DOHH2 (cell line): ENCODE results near the gene PEX14.

Source experiments
- H3F3A ChIP-seq: fragments of 200-600 bp; sonication (generic), shearing (Covaris generic); 2 replicates; pipeline ENCODE4 v1.6.0; 2016; ENCODE audit warnings: antibody characterized with exemption, mild to moderate bottlenecking; ENCODE audit not compliant: control insufficient read depth, insufficient read depth
- H3K27ac ChIP-seq: fragments of 200-600 bp; sonication (generic); 2 replicates; pipeline ENCODE4 v1.5.1; 2014; ENCODE audit warnings: low read depth, mild to moderate bottlenecking, low read length, moderate library complexity
- H3K27me3 ChIP-seq: fragments of 200-600 bp; sonication (generic); 2 replicates; pipeline ENCODE4 v1.6.1; 2014; ENCODE audit warnings: mild to moderate bottlenecking, low read length, mixed read lengths; ENCODE audit not compliant: control insufficient read depth
- H3K36me3 ChIP-seq: fragments of 200-600 bp; sonication (generic); 2 replicates; pipeline ENCODE4 v1.6.1; 2014; ENCODE audit warnings: mild to moderate bottlenecking, low read length, moderate library complexity, mixed read lengths; ENCODE audit not compliant: control insufficient read depth
- H3K4me1 ChIP-seq: fragments of 200-600 bp; sonication (generic); 2 replicates; pipeline ENCODE4 v1.6.1; 2014; ENCODE audit warnings: mild to moderate bottlenecking, low read length, mixed read lengths; ENCODE audit not compliant: control insufficient read depth
- H3K4me2 ChIP-seq: fragments of 200-600 bp; sonication (generic); 2 replicates; pipeline ENCODE4 v1.6.0; 2014; ENCODE audit warnings: mild to moderate bottlenecking, low read length, moderate library complexity
- H3K4me3 ChIP-seq: fragments of 200-600 bp; sonication (generic); 2 replicates; pipeline ENCODE4 v1.5.1; 2014; ENCODE audit warnings: mild to moderate bottlenecking, low read length, mixed read lengths
- H3K79me2 ChIP-seq: fragments of 200-600 bp; sonication (generic); 2 replicates; pipeline ENCODE4 v1.6.1; 2014; ENCODE audit warnings: mild to moderate bottlenecking, low read length, mixed read lengths; ENCODE audit not compliant: control insufficient read depth
- H3K9me2 ChIP-seq: fragments of 200-600 bp; sonication (generic); replicated peaks from 2 replicates; pipeline ENCODE4 v1.6.1; 2014; ENCODE audit warnings: mild to moderate bottlenecking, low read length, mixed read lengths; ENCODE audit not compliant: control insufficient read depth
- H3K9me3 ChIP-seq: fragments of 200-600 bp; sonication (generic); 2 replicates; pipeline ENCODE4 v1.6.1; 2014; ENCODE audit warnings: antibody characterized with exemption, low read length, mixed read lengths; ENCODE audit not compliant: control insufficient read depth, insufficient read depth
- H4K20me1 ChIP-seq: fragments of 200-600 bp; sonication (generic); 2 replicates; pipeline ENCODE4 v1.6.0; 2014; ENCODE audit warnings: low read depth, mild to moderate bottlenecking, antibody characterized with exemption, low read length, moderate library complexity; ENCODE audit not compliant: control insufficient read depth, insufficient read depth
- EZH2phosphoT487 ChIP-seq: fragments of 200-600 bp; sonication (generic); IDR thresholded peaks from 2 replicates; pipeline ENCODE4 v1.6.1; 2017; ENCODE audit warnings: borderline replicate concordance, mild to moderate bottlenecking, antibody characterized with exemption, low read length, moderate library complexity, mixed read lengths
- TF ChIP-seq, protein P1 (sequence below): fragments of 200-600 bp; sonication (generic); IDR thresholded peaks from one replicate; pipeline ENCODE4 v1.5.1; 2014; ENCODE audit warnings: antibody characterized with exemption, mild to moderate bottlenecking, low read depth, low read length; ENCODE audit not compliant: poor library complexity, severe bottlenecking

The PEX14 gene

GRCh38 chr1:10607228-10607627 is 132.5 kb downstream of the PEX14 start:
- Histone ChIP-seq H3F3A (no peaks in the 10 kb centered on the region), H3K79me2 (no peaks in the 10 kb centered on the region), H3K27me3 (no peaks in the 10 kb centered on the region), H3K4me3 (no peak overlapping the region), H3K4me2 (no peak overlapping the region), H3K27ac (no peak overlapping the region), H4K20me1 (no peaks in the 10 kb centered on the region; the same call in 1 of the 2 replicates), H3K4me1 (no peaks in the 10 kb centered on the region), H3K36me3 (no peaks in the 10 kb centered on the region), H3K9me3 (no peaks in the 10 kb centered on the region), H3K9me2 (no peaks in the 10 kb centered on the region)
- TF ChIP-seq EZH2phosphoT487 = no peak
- TF ChIP-seq, protein P1, sequence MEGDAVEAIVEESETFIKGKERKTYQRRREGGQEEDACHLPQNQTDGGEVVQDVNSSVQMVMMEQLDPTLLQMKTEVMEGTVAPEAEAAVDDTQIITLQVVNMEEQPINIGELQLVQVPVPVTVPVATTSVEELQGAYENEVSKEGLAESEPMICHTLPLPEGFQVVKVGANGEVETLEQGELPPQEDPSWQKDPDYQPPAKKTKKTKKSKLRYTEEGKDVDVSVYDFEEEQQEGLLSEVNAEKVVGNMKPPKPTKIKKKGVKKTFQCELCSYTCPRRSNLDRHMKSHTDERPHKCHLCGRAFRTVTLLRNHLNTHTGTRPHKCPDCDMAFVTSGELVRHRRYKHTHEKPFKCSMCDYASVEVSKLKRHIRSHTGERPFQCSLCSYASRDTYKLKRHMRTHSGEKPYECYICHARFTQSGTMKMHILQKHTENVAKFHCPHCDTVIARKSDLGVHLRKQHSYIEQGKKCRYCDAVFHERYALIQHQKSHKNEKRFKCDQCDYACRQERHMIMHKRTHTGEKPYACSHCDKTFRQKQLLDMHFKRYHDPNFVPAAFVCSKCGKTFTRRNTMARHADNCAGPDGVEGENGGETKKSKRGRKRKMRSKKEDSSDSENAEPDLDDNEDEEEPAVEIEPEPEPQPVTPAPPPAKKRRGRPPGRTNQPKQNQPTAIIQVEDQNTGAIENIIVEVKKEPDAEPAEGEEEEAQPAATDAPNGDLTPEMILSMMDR = no peak

DNA sequence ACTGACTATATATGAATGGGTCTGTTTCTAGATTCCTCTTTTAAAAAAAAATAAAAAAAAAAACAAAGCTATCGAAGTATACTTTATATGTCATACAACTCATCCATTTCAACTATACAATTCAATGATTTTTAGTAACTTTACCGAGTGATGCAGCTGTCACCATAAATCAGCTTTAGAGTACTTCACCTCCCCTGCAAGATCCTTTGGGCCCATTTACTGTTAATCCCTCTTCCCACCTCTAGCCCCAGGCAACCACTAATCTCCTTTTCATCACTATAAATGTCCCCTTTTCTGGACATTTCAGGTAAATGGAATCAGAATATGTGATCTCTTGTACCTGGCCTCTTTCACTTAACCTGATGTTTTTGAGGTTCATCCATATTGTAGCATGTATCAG is 133.9 kb downstream of the PEX14 start:
- Histone ChIP-seq H3K27me3 (no peaks in the 10 kb centered on the region), H3K79me2 (no peaks in the 10 kb centered on the region), H3K4me1 (no peaks in the 10 kb centered on the region), H3K27ac (no peak overlapping the region), H3F3A (no peaks in the 10 kb centered on the region), H3K9me3 (no peaks in the 10 kb centered on the region), H4K20me1 (no peaks in the 10 kb centered on the region; the same call in 1 of the 2 replicates), H3K4me2 (no peak overlapping the region), H3K9me2 (no peaks in the 10 kb centered on the region), H3K36me3 (no peaks in the 10 kb centered on the region), H3K4me3 (no peak overlapping the region)
- TF ChIP-seq EZH2phosphoT487 = no peak
- TF ChIP-seq, protein P1 = no peak

- Histone ChIP-seq H3K36me3 (no peaks in the 10 kb centered on the region), H3K4me3 (no peak overlapping the region), H3K9me2 (no peaks in the 10 kb centered on the region), H3K9me3 (no peaks in the 10 kb centered on the region), H3K4me2 (no peak overlapping the region), H3K79me2 (no peaks in the 10 kb centered on the region), H4K20me1 (no peaks in the 10 kb centered on the region), H3K27me3 (no peaks in the 10 kb centered on the region), H3K27ac (no peak overlapping the region), H3K4me1 (no peaks in the 10 kb centered on the region), H3F3A (no peaks in the 10 kb centered on the region)
- TF ChIP-seq, protein P1 = no peak
- no peak for TF ChIP-seq EZH2phosphoT487
These were observed 136.3 kb downstream of the PEX14 start for GRCh38 chr1:10610901-10611600.
